LHCN-M2 (cell line): Measurements from ENCODE around the gene MEGF8. TPM values are rescaled to one million over a fixed set of nuclear protein-coding genes. Genes with fewer than 3 reads are reported as not detected.

Experiments used
- DNase-seq: peaks from one replicate; pipeline ENCODE4 v3.0.0-alpha.2; 2012; ENCODE audit warnings: low read depth
- total RNA-seq: library from RNA; depleted of rRNA; stranded (reverse); fragments of >200 nt; gene quantifications from 2 replicates; pipeline ENCODE4 v1.2.3, GENCODE V29; 2014

Gene MEGF8
- total RNA-seq, 1 experiment from 2014 or later = 19.6 TPM

- no peak for DNase-seq
Observed at GRCh38 chr19:42376177-42376555, 50.7 kb downstream of the MEGF8 start.

- no peak for DNase-seq
Observed at GRCh38 chr19:42378225-42379215, 53.1 kb downstream of the MEGF8 start.

DNA sequence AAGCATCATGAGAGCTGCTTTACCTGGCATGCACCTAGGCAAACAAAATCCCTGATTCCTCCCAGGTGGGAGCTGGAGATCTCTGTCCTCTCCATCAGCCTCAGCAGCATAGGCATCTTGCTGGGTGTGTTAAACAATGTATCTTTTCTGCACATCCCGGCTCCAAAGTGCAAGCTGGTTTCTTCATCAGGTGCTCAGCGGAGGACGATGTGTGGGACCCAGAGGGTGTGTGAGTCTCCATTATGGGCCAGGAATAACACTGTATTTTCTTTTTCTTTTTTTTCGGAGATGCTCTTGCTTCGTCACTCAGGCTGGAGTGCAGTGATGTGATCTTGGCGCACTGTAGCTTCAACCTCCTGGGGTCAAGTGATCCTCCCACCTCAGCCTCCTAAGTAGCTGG is 54.7 kb downstream of the MEGF8 start:
- no peak for DNase-seq

DNA sequence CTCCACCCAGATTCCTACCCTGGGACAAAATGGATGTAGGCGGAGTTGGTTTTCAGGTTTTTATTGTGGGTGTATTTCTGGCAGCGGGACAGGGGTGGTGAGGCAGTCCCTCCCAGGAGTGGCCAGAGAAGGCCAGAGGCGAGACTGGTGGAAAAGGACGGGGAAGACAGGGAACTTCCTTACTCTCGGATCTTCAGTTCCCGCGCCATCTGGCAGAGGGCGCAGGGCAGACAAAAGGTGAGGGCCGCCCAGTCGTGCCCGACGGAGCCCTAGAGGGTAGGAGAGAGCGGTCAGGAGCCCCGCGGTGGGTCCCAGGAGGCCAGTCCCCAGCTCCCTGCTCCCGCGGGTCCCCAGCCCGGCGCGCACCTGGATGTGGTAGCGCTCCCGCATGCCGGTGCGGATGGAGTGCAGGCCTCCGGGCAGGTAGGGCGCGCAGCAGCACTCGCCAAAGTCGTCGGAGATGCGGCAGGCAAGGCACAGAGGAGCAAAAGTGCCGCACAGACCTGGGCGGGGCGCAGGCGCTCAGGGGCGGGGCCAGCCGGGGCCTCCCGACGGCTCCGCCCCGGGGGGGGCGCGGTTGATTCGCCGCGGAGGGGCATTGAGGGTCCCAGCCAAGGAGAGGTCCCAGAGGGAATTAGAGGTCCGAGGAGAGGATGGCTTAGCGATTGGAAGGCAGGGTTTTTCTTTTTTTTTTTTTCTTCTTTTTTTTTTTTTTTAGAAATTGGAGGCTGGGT is 61.7 kb downstream of the MEGF8 start:
- peak; percentile 50 for DNase-seq

GRCh38 chr19:42388851-42389489 is 63.5 kb downstream of the MEGF8 start:
- no peak for DNase-seq

- no peak for DNase-seq
Observed at GRCh38 chr19:42389899-42390298, 64.5 kb downstream of the MEGF8 start, which contains the start of gene CNFN. TSS of gene CNFN (minus strand) at chr19:42390297. CDS start at chr19:42389037, 1,260 bp downstream.

DNA sequence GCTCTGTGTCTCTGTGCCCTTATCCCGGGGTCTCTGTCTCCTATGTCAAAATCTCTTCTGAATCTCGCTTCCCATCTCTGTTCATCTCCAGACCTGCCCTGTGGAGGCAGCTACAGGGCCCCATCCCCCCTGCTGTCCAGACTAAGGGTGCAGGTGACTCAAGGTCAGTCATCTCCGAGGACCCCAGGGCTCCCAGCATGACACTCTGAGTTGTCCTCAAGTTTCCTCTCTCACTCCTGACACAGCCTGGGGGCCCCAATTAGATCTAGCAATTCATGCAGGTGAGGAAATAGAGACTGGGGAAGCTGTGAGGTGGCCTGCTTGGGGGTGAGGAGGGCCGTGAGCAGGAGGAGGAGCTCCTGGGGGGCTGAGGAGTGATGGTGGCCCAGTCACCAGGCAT is 66.7 kb downstream of the MEGF8 start:
- no peak for DNase-seq

DNA sequence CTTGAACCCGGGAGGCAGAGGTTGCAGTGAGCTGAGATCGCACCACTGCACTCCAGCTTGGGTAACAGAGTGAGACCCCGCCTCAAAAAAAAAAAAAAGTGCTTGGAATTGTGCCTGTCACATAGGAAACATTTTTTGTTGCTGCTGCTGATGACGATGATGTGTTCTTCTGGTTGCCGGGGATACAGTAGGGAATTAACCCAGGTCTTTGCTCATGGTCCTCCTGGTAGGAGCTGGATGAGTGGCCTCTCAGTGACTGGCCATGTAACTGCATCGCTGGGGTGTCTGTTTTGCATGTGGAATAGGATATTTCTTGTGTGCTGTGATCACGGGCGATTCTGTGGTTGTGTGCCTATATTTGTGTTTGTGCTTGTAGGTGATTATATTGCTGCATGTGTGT is 69.3 kb downstream of the MEGF8 start:
- no peak for DNase-seq

- DNase-seq = peak; percentile 98
Observed at GRCh38 chr19:42396381-42397262, 71.2 kb downstream of the MEGF8 start.

- DNase-seq = no peak
Observed at GRCh38 chr19:42397263-42398166, 72.1 kb downstream of the MEGF8 start.

GRCh38 chr19:42400404-42400803 is 75.0 kb downstream of the MEGF8 start:
- no peak for DNase-seq

DNA sequence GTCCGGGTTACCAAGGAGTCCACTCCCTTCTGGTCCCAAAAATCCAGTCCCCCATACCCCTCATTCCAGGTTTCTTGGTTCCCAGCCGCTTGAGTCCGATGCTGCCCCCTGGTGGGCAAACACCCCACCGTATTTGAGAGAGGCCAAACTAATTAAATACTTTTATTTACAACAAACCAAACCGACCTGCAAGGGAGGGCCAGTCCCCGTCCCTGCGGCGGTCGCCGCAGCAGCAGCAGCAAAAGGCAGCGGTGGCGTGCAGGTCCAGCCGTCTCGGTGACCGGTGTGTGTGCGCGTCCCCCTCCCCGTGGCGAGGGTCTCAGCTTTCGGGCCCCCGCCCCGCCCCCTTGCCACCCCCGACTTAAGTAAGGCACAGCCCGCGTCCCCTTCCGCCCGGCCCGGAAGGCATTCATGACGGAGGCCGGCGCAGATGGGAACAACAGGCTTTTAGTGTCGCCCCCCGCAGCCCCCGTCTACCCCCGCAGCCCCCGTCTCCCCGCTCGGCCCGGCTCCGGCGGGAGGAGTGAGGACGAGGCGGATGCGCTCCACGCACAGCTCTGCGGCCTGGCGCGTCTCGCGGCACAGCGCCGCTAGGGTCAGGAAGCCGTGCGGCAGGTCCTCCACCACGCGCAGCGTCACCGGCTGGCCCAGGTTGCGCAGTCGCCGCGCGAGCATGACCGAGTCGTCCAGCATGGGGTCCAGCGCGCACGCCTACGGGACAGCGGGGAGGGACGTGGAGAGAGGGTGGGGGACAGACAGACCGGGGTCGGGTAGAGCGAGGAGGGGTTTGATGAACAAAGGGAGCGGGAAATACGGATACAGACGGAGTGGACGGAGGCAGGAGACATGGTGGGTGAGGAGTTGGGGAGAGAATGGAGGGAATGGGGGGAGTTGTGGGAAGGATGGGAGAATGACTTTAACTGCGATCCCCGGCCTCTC is 76.2 kb downstream of the MEGF8 start:
- peak; percentile 62 for DNase-seq

DNA sequence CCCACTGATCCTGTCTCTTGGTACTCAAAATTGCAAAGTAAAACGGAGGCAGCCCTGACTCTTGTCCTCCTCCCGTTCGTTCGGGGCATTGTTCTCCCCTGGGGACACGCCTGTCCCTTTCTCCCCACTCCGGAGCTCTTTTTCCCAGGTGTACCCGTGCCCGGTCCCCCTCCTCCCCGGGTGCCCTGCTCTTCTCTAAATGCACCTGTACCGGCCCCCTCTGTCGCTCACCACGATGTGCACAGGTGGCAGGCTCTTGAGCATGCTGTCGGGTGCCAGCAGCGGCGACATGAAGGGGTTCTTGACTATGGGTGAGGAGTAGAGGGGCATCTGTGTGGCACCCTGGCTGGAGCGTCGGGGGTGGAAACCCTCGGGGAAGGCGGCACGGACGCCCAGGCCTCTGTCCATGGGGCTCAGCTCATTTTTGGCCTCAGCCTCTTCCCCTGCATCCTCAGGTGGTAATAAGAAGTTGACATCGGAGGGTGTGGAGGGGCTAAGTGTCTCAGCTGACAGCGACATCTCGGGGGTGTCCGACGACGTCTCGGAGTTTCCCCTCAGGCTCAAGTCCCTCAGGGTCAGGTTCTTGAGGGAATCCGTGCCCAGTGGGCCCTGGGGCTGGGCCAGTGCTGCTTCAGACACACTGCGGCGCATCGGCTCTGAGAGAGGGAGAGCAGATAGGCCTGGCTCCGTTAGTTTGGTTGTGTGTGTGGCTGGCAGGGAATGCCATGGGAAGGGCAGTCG is 77.1 kb downstream of the MEGF8 start:
- no peak for DNase-seq

GRCh38 chr19:42403586-42403985 is 78.2 kb downstream of the MEGF8 start:
- no peak for DNase-seq

GRCh38 chr19:42406111-42406510 is 80.7 kb downstream of the MEGF8 start:
- DNase-seq = no peak

DNA sequence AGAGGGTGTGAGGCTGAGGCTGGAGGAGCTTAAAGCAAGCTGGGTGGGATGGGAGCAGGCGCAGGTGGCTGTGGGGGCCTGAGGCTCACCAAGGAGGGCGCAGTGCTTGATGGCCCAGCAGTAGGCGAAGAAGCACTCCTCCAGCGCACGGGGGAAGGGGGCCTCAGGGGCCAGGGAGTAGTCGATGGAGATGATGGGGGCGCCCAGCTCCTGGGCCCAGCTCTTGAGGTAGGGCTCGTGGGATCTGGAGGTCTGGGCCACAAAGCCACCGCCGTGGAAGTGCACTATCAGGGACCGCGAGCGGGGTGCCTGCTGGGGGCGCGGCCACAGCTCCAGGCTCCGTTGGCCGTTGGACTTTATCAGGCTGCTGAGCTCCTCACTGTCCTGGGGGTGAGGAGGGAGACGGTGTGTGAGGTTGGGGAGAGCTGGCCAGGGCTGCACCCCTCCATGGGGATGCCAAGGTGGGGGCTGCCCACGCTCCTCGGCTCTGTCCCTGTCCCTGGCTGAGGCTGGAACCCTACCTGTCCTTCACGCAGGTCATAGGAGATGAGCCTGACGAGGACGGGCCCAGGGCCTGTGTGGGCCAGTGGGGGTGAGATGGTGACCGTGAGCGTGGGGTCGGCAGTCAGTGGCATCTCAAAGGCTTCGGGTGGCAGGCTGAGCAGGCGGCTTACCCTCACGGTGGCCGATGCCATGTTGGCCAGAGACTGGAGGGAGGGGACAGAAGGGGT is 81.8 kb downstream of the MEGF8 start:
- no peak for DNase-seq

DNA sequence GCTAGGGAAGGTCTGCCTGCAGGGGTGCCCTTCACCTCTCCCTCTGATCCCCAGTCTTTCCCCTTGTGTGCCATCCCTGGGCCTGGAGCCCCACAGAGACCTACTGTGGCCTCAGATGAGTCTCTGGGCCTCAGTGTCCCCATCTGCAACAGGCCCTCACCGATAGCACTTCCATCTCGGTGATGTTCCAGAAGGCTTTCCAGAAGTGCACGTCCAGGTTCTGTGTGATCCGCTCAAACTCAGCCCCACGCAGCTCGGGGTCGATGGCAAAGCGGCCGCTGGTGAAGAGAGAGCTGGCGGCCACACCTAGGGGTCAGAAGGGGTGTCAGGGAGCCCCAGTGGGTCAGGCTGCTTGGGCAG is 82.4 kb downstream of the MEGF8 start:
- no peak for DNase-seq

- DNase-seq = no peak
Observed at GRCh38 chr19:42409477-42409876, 84.0 kb downstream of the MEGF8 start.
